ENCODE measurements around the gene APOA4.
"Not testable (repeated sequence)": the region's sequence is repeated elsewhere in the genome, so short reads cannot be mapped to it uniquely, and the experiment has no call there.

APOA4 gene

DNA sequence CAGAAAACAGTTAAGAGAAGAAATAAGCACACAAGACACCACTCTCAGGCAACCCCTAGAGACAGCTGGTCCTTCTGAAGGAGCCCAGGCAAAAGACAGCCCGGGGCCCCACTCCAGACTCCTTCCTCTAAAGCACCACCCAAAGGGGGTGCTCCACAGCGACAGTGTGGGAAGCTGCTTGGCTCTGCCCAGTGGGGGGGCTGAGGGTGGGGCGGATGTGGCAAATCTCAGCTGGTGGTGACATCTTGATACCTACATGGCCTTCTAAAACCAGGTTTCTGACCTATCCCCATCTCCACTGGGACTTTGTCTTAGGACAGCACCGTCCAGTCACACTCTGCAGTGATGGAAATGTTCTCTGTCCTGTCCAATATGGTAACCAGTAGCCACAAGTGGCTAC is 24.5 kb upstream of the APOA4 start:
- no peak for DNase-seq

- DNase-seq: no peak
Observed at GRCh38 chr11:116844722-116845121, 21.6 kb upstream of the APOA4 start.

GRCh38 chr11:116843661-116844060 is 20.6 kb upstream of the APOA4 start:
- DNase-seq: no peak

GRCh38 chr11:116842909-116843308 is 19.8 kb upstream of the APOA4 start:
- DNase-seq: no peak

DNA sequence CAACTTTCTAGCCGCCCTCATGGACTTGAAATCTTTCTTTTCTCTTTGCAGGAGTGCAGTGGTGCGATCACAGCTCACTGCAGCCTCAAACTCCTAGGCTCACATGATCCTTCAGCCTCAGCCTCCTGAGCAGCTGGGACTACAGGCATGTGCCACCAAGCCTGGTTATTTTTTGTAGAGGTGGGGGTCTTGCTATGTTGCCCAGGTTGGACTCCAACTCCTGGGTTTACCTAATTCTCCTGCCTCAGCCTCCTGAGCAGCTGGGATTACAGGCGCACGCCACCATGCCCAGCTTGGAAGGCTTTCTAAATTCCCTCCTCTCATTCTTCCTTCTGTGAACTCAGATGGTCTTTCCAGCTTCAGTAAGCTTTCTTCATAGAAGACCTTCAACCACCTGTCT is 19.0 kb upstream of the APOA4 start:
- DNase-seq: no peak

DNA sequence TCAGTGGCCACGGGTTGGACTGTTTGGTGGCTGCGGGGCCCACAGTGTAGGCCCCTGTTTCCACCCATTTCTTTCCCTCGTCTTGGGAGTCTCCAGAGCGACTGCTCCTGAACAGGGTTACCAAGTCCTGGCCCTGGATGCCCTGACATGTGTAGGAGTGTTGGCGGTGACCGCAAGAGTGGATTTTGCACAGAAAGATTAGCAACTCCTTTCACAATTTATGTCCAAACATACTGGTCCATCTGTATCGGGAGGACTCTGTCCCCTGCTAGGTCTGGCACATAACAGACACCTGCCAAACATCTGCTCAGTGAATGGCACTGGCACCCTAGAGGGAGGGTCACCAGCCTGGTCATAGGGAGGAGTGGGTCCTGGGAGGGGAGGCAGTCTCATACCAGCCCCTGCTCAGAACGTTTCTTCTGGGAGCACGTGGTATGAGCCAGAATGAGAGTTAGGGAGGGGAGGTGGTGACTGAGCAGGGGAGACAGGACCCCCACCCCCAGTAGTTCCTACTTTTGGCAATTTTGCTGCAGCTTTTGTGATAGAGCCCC is 17.7 kb upstream of the APOA4 start:
- no peak for DNase-seq

GRCh38 chr11:116840224-116840745 is 17.2 kb upstream of the APOA4 start:
- no peak for DNase-seq

DNA sequence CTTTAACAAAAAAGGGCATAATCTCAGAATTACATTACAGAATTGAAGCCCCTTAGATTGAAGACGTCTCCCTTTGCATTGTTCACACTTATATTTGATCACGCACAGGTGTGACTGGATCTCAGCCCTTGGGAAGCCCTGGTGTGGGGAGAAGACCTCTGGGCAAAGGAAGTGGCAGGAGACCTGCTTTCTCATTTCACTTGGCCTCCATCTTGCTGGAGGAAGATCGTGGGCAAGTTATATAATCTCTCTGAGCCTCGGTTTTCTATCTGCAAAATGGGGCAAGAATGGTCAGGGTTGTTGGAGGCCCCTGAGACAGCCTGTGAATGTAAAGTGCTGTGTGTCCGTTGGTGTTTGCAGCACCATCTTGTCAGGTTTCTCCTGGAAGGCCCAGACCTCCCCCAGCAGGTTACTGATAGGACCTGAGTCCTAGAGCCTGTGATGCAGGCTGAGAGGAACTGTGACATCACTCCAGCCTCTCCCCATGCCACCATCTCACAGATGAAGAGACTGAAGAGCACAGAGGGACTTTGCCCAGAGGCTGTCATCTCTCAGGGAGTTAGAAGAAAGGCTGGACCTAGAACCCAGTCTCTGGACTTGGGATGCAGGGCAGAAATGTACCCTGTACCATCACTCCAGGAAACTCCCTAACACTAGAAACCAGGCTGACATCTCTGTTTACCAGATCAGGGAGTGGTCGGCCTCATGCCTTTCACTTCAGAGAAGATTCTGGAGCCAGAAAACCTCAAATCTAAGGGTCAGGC is 15.4 kb upstream of the APOA4 start:
- no peak for DNase-seq

- DNase-seq: no peak
Observed at GRCh38 chr11:116837231-116838091, 14.4 kb upstream of the APOA4 start, which contains the start of gene APOA1. Gene APOA1 (minus strand): TSS chr11:116837622. CDS start chr11:116837387, 235 bp downstream.

DNA sequence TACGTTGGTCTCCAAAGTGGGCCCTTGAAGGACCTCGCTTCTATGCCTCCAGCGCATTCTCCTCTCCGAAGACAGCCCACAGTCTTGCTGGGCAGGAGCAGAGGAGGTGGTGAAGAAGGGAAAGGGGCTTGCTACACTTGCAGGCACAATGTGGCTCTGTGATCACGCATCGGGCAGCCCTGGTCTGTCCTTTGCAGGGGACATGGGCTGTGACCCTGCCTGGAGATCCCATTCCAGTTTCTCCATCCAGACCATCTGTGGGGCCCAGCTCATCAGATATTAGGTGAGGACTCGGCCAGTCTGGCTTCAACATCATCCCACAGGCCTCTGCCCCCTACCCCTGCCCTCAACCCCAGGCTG is 13.5 kb upstream of the APOA4 start:
- DNase-seq: no peak

DNA sequence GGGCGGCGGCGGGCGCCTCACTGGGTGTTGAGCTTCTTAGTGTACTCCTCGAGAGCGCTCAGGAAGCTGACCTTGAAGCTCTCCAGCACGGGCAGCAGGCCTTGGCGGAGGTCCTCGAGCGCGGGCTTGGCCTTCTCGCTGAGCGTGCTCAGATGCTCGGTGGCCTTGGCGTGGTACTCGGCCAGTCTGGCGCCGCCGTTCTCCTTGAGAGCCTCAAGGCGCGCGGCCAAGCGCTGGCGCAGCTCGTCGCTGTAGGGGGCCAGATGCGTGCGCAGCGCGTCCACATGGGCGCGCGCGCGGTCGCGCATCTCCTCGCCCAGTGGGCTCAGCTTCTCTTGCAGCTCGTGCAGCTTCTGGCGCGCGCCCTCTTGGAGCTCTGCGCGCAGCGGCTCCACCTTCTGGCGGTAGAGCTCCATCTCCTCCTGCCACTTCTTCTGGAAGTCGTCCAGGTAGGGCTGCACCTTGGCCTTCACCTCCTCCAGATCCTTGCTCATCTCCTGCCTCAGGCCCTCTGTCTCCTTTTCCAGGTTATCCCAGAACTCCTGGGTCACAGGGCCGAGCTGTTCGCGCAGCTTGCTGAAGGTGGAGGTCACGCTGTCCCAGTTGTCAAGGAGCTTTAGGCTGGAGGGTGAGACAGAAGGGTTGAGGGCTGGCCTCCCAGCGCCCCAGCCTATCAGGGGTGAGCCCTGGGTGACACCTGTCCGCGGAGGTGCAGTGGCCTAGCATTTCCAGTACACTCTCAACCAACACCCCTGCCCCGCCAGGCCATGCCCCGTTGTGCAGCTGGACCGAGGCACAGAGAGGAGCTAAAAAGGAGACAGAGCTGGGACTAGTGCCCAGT is 12.9 kb upstream of the APOA4 start:
- DNase-seq: peak; percentile 51

GRCh38 chr11:116835042-116835772 is 12.1 kb upstream of the APOA4 start:
- DNase-seq: no peak

GRCh38 chr11:116834535-116835041 is 11.5 kb upstream of the APOA4 start:
- DNase-seq: not testable (repeated sequence)

DNA sequence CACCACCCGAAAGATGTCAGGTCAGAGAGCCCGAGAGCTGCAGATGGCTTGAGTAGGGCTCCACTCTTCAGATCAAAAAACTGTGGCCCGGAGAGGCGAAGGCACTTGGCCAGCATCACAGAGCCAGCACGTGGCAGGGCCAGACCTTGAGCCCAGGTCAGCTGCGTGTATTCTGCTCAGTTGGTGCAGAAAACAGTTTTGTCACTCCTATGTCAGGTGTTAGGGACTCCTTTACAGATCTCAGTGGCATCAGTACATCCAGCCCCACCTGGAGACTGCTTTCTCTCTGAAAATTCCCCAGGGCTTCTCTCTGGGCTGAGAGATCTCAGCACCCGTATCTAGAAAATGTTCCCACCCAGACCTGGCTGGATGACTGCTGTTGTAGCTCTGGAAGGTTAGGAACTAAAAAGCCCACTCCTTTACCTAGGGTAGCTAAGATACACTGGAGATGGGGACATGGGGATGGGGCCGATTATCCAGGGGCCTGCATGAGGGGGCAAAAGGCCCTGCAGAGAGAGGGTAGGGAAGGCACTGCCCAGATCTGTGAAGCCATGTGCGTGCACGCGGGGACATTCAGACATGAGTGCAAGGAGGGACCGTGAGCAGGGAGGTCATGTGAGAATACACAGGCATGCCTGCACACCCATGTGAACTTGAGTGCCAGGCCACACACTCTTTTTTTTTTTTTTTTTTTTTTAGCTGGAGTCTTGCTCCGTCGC is 10.9 kb upstream of the APOA4 start:
- no peak for DNase-seq

DNA sequence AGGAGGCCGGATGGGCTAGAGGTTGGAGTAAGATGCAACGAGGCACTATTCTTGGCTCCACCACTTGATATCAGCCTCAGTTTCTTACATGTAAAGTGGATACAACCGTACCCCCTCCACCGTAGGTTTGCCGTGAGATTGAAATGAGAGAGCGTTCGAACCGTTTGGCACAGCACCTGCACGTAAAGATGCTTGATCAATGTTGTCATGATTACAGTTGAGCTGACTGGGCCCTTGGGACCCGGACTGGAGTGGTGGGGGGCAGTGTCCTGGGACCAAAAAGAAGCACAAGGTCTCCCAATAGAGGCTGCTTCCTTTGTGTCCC is 10.3 kb upstream of the APOA4 start:
- no peak for DNase-seq

GRCh38 chr11:116832350-116833290 is 9.5 kb upstream of the APOA4 start:
- DNase-seq: no peak

GRCh38 chr11:116831790-116832349 is 8.8 kb upstream of the APOA4 start:
- no peak for DNase-seq

DNA sequence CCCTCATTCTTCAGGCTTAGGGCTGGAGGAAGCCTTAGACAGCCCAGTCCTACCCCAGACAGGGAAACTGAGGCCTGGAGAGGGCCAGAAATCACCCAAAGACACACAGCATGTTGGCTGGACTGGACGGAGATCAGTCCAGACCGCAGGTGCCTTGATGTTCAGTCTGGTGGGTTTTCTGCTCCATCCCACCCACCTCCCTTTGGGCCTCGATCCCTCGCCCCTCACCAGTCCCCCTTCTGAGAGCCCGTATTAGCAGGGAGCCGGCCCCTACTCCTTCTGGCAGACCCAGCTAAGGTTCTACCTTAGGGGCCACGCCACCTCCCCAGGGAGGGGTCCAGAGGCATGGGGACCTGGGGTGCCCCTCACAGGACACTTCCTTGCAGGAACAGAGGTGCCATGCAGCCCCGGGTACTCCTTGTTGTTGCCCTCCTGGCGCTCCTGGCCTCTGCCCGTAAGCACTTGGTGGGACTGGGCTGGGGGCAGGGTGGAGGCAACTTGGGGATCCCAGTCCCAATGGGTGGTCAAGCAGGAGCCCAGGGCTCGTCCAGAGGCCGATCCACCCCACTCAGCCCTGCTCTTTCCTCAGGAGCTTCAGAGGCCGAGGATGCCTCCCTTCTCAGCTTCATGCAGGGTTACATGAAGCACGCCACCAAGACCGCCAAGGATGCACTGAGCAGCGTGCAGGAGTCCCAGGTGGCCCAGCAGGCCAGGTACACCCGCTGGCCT is 7.2 kb upstream of the APOA4 start:
- DNase-seq: no peak

All from activated T-cell treated with anti-CD3 and anti-CD28 coated beads for 4 hours (primary cell).